AG09319 (cell line): Measurements from ENCODE around the gene SLC41A3.

Source experiments
- DNase-seq: peaks from one replicate; pipeline ENCODE4 v3.0.0-alpha.2; 2010; ENCODE audit warnings: low read depth; ENCODE audit errors: extremely low read depth
- TF ChIP-seq, protein P1 (sequence below): IDR thresholded peaks from 2 replicates; pipeline ENCODE4 v1.5.1; 2011; ENCODE audit warnings: low read depth, mild to moderate bottlenecking, inconsistent platforms, low read length, moderate library complexity

The SLC41A3 gene

DNA sequence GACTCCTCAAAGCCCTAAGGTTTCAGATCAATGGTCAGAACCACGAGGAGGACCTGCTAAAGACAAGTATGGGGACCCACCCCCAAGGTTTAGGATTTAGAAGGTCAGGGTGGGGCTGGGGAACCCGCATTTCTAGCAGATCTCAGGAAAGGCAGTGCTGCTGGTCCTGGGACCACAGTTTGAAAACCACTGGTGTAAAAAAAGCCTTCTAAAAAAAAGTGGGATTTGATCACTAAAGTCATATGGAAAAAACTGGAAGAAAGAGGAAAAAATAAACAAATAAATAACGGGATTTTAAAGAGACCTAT lies 832 bp downstream of the SLC41A3 start:
- TF ChIP-seq, protein P1, sequence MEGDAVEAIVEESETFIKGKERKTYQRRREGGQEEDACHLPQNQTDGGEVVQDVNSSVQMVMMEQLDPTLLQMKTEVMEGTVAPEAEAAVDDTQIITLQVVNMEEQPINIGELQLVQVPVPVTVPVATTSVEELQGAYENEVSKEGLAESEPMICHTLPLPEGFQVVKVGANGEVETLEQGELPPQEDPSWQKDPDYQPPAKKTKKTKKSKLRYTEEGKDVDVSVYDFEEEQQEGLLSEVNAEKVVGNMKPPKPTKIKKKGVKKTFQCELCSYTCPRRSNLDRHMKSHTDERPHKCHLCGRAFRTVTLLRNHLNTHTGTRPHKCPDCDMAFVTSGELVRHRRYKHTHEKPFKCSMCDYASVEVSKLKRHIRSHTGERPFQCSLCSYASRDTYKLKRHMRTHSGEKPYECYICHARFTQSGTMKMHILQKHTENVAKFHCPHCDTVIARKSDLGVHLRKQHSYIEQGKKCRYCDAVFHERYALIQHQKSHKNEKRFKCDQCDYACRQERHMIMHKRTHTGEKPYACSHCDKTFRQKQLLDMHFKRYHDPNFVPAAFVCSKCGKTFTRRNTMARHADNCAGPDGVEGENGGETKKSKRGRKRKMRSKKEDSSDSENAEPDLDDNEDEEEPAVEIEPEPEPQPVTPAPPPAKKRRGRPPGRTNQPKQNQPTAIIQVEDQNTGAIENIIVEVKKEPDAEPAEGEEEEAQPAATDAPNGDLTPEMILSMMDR = no peak
- DNase-seq = no peak

GRCh38 chr3:126082362-126083137 lies 1.4 kb downstream of the SLC41A3 start:
- DNase-seq = no peak
- TF ChIP-seq, protein P1 = no peak

- TF ChIP-seq, protein P1 = no peak; the same call in none of the 2 replicates
- no peak for DNase-seq
These were observed 2.1 kb downstream of the SLC41A3 start for GRCh38 chr3:126081618-126082361.

DNA sequence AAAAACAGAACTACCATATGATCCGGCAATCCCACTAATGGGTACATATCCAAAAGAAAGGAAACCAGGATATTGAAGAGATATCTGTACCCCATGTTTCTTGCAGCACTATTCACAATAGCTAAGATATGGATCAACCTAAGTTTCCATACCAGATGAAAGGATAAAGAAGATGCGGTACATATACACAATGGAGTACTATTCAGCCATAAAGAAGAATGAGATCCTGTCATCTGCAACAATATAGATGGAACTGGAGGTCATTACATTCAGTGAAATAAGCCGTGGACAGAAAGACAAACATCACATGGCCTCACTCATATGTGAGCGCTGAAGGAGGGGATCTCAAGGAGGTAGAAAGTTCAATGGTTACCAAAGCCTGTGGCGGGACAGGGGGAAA lies 3.0 kb downstream of the SLC41A3 start:
- TF ChIP-seq, protein P1 = no peak
- DNase-seq = no peak

DNA sequence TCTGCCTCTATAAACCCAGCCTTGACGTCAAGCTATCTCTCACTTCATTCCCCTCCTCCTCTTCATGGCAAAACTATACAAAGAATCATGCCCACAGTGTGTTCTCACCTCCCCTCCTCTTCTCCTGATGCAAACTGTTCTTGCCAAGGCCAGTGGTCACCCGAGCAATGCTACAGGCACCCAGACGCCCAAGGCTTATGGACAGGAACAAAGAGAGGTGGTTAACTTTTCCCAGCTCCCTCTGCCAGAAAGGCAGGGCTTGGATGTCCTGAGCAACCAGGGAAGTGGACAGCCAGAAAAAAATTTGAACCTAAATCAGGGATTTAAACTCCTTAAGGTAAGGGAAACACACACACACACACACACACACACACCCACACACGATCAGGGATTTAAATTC lies 5.1 kb downstream of the SLC41A3 start:
- DNase-seq = no peak
- TF ChIP-seq, protein P1 = no peak

GRCh38 chr3:126077754-126078153 lies 6.2 kb downstream of the SLC41A3 start:
- no peak for DNase-seq
- TF ChIP-seq, protein P1 = no peak

GRCh38 chr3:126076140-126076539 lies 7.8 kb downstream of the SLC41A3 start:
- TF ChIP-seq, protein P1 = no peak
- no peak for DNase-seq
